ENCODE measurements around the gene ZNF486. TPM values are rescaled to one million over a fixed set of nuclear protein-coding genes. Genes with fewer than 3 reads are reported as not detected.

ZNF486 gene
- total RNA-seq, 1 donor from 2014 or later: 15.4 TPM

Other genes with a start within 250 kb of the ZNF486 start
- 25.1 and 26.3 TPM in 2 replicates for gene ZNF682, start 127.7 kb upstream of the ZNF486 start, total RNA-seq
- 27.3 and 27.4 TPM in 2 replicates for gene ZNF90, start 89.2 kb upstream of the ZNF486 start, total RNA-seq